ENCODE data around the gene MRAS.
"Not testable (repeated sequence)": the region's sequence is repeated elsewhere in the genome, so short reads cannot be mapped to it uniquely, and the experiment has no call there.

Gene MRAS

DNA sequence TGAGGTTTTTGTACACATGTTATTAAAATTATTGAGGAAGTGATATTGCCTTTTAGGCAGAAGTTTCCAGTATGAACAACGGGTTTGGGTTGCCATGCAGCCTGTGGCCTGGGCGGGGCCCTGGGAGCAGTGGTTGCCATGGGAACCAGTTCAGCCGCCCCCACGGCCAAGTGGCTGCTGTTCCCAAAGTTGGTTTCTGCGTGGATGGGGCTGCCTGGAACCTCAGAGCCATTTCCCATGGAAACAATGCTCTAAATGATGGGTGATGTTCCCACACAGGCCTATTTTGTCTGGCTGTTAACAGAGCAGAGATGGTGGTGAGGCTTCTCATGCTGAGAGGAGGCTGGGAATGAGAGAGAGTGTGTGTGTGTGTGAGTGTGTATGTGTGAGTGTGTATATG lies 19.5 kb downstream of the MRAS start:
- DNase-seq: no peak

DNA sequence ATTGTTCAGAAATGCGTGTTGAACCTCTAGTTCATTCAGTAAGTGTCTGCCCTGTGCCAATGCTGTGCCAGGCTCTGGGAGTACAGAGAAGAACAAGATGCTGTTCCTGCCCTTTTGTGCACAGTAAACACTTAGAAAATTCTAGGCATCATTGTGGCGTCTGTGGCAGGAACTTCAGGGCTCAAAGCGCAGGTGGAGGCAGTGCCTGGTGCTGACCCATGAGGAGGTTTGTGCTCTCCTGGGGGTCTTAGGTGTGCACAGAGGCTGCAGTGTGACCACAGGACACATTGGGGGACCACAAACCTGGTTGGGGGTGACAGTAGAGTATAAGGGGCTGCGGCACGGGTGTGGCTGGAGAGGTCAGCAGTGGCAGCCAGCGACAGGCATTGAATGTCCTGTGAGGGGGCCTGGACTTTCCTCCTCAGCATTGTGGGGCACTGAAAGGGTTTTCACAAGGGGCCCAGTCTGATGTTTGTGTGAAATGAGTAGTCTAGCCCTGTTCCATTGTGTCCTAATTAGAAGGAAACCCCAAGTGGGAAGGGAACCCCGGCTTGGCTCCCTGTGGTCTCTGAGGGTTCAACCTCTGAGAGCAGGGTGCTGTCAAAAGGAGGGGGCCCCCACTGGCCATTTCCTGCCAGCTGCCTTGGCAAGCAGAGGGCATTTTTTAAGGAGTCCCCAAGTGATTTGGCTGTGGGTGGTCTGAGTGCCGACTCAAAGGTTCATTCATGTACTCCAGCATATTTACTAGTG lies 20.9 kb downstream of the MRAS start:
- no peak for DNase-seq

DNA sequence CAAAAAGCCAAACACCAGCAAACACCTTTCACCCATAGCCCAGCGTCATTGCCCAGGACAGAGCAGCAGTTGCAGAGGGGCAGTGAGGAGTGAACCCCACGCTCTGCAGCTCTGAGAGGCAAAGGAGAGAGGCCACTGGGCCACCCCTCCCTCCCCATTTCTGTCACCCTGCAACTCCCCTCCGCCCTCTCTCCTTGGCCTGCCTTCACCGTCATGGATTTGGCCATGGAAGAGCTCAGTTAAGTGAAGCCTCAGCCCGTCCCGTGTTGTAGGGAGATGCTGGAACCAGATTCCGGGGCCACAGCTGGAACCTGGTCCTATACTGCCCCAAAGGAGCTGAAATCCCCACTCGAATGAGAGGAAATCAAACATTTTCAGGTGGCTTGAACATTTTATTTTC lies 21.9 kb downstream of the MRAS start:
- no peak for DNase-seq

DNA sequence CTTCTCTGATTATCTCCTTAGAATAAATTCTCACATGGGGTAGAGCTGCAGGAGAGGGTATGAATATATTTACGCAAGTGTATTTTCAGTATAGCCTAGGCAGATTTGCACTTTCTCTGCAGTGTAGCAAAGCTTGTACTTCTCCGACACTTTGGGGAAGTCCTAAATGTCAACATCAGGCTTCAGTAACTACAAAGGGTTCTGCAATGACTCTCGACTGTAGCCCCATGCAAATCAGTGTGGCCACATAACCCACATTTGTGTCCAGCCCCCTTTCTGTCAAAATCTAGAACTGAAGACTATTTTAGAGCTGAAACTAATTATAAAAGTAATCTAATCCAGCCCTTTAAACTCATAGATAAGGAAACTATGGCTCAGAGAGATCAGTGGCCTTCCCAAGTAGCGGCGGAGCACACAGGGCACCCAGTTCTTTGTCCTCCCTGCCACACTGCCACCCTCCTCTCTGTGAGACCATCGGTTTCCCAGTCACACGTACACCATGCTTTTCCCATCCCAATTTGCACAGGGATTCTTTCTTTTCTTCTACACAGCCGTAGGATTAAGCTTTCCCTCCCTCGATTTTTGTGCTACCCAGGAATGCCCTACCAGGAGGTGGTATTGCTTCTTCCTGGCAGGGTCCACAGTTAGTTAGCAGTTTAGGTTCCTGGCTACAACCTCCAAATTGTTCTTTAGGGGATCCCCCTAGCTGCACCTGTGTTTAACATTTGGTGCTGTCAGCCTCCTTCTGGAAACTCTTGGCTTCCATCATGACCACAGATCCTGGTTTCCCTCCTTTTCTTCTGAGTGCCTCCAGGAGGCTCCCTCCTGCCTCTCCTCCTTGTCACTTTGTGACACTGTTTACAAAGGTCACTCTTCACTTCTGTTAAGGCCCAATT lies 22.9 kb downstream of the MRAS start:
- no peak for DNase-seq

DNA sequence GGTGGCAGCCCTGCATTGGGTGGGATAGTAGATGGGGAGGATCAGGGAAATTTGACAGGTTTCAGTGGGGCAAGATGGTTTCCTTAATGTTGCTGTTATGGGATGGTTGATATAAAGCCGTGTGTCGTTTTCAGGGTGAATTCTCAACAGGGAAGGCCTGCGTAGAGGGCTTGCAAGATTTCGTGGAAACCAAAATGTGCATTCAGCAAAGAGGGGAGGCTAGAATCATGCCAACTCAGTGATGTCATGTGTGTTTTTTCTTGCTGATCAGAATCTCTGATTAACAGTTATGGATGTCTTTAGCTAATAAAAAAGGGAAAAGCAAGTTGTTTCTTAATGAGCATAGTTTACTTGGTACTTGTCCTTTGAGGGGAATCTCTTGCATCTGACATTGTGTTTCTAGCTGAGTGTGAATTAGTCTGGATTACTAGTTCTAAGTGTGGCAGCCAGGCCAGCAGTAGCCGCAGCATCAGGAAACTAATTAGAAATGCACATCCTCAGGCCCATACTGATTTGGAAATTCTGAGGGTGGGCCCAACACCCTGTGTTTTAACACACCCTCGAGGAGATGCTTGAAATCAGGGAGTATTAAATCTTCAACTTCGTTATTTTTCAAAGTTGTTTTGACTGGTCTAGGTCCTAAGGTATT lies 24.8 kb downstream of the MRAS start:
- no peak for DNase-seq

DNA sequence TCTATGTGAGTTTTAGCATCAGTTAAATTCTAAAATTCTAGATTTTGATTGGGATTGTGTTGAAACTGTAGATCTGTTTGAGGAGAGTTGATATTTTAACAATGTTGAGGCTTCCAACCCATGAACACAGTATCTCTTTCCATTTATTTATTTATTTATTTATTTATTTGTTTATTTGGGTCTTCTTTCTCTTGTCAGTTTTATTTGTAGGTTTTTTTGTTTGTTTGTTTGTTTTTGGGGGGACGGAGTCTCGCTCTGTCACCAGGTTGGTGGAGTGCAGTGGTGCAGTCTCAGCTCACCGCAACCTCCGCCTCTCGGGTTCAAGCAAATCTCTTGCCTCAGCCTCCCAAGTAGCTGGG lies 25.3 kb downstream of the MRAS start:
- DNase-seq: no peak

DNA sequence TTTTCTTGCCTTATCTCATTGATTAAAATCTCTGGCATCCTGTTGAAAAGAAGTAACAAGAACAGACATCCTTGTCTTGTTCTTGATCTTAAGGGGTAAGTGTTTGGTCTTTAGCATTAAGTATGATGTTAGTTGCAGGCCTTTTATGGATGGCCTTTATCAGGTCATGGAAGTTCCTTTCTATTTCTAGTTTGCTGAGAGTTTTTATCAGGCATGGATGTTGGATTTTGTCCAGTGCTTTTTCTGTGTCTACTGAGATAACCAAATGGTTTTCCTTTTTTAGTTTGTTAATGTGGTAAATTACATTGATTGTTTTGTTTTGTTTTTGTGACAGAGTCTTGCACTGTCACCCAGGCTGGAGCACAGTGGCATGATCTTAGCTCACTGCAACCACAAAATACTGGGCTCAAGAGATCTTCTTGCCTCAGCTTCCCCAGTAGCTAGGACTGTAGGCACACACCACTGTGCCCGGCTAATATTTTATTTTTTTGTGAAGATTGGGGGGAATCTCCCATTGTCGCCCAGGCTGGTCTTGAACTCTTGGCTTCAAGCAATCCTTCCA lies 26.3 kb downstream of the MRAS start:
- no peak for DNase-seq

DNA sequence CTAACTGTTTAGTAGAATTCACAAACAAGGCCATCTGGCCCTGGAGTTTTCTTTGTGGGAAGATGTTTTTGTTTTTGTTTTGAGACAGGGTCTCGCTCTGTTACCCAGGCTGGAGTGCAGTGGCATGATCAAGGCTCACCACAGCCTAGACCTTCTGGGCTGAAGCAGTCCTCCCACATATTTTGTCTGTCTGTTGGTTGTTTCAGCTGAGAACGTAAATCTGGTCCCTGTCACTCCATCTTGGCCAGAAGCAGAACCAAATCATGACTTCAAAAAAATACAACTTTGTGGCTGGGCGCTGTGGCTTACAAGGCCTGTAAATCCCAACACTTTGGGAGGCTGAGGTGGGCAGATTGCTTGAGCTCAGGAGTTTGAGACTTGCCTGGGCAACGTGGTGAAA lies 27.1 kb downstream of the MRAS start:
- DNase-seq: no peak

DNA sequence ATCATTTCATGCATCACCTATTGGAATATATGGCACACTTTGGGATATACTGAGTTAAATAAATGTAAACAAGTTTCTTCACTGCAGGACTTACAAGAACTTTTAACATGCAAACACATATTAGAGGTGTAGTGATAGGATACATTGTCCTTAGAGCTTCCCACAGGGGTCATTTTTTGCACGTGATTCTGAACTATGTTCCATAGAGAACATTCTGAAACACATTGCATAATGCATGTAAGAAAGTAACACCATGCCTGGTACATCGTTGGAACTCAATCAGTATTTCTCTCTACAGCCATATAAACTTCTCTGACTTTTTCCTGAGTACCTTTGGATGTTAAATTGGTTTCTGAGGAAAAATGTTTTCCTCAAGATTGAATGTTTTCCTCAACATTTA lies 28.3 kb downstream of the MRAS start:
- DNase-seq: no peak

DNA sequence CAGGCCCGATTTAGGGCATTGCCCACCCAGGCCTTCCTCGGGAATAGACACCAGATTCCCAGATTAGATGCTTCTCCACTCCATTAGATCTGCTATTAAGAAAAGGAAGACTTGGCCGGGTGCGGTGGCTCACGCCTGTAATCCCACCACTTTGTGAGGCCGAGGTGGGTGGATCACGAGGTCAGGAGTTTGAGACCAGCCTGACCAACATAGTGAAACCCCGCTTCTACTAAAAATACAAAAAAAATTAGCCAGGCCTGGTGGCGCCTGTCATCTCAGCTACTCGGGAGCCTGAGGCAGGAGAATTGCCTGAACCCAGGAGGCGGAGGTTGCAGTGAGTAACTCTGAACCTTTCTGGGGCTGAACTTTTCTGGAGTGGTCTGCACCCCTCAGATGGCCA lies 28.8 kb downstream of the MRAS start:
- DNase-seq: not testable (repeated sequence)

DNA sequence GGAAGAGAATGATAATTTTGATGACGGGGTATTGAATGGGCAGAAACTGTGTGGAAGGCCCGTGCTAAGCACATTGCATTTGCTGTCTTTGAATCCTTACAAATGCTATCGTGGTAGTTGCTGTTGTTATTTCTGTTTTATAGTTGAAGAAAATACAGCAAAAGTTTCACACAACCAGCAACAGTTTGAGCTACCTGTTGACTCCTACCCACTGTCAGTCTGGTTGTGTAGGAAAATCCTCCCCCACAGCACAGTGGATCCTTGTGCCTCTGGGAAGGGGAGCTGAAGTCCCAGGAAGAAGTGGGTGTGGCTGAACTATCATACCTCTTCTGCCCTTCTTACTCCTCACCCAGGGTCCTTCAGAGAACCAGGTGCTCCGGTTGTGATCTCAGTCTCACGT lies 29.4 kb downstream of the MRAS start:
- DNase-seq: no peak

DNA sequence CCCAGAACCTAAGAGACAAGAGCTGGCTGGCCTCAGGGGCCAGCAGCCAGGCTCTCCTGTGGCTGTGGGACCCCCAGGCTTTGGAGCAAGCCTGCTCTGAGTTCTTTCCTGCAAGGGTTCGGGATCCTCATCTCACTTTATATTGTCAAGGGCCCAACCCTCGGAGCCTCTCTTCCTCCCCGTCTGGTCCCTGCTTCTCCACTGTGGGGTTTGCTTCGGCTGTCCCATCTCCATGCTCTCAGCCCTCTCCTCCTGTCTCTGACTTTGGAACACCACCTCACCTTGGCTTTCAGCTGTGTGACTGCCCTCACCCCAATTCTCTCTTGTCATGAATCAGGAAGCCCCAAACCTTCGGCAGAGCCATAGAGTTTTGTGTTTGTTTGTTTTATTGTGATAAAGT lies 30.0 kb downstream of the MRAS start:
- DNase-seq: no peak

DNA sequence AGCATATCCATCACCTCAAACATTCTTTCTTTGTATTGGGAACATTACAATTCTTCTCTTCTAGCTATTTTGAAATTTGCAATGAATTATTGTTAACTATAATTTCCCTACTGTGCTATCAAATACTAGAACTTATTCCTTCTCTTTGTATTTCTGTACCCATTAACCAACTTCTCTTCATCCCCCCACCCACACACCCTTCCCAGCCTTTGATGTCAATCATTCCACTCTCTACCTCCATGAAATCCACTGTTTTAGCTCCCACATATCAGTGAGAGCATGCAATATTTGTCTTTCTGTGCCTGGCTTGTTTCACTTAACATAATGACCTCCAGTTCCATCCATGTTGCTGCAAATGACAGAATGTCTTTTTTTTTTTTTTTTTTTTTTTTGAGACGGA lies 30.6 kb downstream of the MRAS start:
- DNase-seq: no peak

DNA sequence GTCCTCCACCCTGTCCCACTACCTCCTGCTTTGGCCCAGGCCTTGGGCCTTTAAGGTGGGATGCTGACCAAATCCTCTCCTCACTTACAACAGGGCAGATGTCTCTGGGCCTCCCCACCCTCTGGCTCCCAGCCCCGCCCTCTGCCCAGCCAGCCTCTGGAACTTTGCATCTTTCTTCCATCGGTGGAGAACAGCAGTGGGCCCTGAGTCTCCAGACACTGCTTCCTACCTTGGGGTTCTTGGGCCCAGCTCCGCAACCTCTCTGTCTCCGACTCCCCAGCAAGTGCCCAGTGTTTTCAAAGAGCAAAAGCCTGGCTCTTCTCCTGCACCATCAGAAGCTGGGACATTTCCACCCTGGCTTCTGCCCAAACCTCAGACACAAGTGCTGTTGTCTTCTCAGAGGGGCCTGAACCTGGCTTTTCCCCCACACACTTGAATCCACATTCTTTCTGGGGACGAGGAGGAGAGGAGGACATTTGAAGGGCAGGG lies 33.1 kb downstream of the MRAS start:
- DNase-seq: peak; percentile 5

DNA sequence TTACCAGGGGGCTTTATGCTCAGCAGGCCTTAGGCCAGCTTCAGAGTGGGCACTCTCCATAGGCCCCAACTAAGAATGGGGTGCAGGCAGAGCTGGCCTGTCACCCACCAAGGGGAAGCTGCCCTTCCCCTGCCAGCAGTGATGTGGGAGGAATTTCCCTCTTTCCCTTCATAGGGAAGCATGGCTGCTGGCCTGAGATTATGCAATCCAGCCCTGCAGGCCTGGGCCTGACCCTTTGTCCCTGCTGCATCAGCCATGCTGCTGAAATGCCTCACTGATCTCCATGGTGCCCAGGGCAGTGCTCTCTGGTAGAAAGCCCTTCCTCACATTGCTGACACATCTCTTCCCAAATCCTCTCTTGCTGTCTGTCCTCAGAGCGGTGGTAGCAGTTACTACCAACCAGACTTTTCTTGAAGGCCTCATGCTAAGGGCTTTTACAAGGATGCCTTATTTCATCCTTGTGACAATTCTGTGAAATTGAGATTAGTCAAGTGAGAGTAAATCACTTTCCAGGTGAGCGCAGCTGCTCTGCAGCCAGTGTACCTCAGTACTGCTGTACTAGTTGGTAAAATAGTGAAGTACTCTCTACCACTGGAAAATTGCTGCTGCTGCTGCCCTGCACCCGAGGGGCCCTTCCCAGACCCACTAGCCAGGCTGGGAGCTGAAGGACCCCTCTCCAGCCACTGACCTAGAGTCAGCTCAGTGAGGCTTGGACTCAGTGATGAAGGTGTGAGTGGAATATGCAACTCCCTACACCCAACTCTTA lies 33.8 kb downstream of the MRAS start:
- no peak for DNase-seq

DNA sequence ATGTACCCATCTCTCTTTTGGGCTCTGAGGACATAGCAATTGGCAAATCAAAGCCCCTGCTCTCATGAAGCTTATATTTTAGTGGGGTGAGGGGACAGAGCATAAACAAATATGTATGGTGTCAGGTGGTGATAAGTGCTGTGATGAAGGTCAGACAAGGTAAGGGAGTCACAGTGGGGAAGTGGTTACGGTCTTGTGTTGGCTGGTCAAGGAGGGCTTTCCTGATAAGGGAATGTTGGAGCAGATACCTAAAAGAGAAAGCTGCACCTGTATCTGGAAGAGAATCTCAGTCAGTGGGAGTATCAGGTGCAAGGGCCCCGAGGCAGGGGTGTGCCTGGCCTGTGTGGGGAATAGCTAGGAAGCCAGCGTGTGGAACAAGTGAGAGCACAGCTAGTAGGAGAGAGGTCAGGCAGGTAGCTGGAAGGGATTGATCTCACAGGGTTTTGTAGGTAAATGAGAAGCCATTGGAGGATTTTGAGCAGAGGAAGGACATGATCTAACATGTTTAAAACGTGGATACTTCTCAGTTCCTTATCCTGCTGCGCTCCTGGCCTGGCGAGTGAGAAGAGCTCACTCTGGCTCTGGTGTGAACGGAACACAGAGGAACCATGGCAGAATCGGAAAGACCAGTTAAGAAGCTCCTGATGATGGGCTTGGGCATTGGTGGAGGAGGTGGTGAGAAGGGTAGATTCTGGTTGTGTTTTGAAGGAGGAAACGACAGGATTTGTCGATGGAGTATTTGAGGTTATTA lies 35.5 kb downstream of the MRAS start:
- DNase-seq: no peak

DNA sequence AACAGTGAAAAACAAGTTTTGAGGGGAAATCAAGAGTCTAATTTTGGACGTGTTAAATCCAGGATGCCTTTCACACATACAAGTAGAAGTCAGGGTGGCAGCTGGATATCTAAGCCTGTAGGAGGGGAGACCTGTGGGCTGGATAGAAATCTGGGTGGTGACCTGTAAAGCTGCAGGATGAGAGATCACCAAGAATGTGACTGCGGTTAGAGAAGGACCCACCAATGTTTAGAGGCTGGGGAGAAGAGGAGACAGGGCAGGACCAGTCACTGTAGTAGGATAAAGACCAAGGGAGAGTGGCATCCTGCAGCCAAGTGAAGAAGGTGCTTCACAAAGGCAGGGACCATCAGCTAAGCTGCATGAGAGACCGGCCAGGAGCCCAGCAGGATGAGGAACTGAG lies 36.2 kb downstream of the MRAS start:
- DNase-seq: no peak

DNA sequence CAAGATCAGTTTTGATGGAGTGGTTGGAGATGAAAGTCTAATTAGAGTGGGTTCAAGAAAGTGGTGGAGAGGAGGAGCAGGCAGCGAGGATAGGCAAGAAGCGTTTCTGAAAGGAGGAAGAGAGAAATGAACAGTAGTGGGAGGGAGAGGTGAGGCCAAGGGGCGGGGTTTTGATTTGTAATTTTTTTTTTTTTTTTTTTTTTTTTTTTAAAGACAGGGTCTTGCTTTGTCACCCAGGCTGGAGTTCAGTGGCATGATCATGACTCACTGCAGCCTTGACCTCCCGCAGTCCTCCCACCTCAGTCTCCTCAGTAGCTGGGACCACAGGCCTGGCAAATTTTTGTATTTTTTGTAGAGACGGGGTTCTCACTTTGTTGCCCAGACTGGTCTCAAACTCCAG lies 36.6 kb downstream of the MRAS start:
- DNase-seq: no peak

DNA sequence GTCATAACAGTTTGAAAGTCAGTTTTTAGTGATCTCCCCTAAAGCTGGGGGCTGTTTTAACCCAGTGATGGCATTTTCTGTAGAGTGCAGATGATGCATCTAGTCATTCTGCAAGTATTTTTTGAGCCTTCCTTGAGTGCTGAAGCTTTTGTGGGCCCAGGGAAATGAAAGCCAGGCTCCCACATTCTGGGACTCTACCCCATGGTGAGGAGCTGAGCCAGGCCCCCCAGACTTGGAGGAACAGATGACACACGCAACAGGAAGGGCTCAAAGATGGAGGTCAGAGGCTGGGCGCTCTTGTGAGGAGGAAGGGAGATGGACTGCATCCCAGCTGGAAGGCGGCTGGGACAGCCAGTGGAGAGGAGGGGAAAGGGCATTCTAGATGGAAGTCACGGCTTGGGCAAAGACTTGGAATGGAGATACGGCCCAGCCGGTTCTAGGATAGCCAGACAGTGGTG lies 40.8 kb downstream of the MRAS start:
- DNase-seq: no peak

DNA sequence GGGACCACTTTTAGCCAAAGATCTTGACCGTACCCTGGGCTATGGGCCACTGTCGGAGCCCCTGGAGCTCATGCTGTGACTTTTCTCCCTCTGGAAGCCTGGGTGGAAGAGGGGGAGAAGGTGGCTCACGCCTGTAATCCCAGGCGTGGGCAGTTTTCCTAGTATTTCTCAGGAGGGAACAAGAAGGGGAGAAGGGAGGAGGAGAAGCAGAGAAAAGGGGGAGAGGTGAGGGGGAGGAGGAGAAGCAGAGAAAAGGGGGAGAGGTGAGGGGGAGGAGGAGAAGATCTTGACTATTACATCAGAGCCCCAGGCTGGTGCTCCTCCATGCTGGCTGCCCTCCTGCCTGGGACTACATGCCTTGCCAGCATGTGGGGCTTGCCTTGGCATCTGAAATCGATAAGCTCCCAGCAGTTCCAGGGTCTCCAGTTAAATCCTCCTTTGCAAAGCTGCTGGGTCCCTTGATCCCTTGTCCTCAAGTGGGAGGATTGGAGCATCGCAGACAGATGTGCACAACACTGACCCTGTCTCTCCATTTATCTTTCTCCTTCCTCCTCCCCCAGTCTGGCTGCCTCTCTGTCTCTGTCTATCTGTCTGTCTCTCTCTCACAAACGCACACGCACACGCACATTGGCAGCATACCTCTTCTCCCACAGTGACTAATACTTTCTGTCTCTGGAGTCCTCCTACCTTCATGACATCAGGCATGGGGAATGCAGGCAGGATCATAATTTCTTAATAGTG lies 41.6 kb downstream of the MRAS start:
- DNase-seq: no peak

DNA sequence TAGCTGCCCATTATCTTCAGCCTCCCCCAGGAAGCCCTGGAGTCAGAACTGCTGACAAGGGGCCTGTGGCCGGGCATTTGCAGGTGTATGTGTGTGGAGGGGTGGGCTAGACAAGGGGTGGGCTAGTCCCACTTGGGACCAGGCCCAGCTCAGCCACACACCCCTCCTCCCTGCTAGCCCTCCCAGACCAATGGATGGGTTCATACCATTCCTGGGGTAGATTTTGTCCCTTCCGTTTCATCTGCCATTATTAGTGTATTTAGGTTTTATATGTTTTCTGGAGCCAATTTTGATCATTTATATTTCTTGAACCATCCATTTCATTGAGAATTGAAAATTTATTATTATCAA lies 42.2 kb downstream of the MRAS start:
- no peak for DNase-seq

Data from NCI-H2029 treated with DMSO at 0.1 percent for 48 hours (cell line).